Bronchial epithelial cell (primary cell): Measurements from ENCODE around the gene ALG6. TPM values are rescaled to one million over a fixed set of nuclear protein-coding genes. Genes with fewer than 3 reads are reported as not detected.
A peak's percentile ranks its signal among the peaks of the same experiment; 100 is the strongest.

Experiments
- DNase-seq: peaks from one replicate; pipeline ENCODE4 v3.0.0-alpha.2; 2010; ENCODE audit warnings: low read depth
- FAIRE-seq: peaks from 2 replicates; lab custom pipeline; 2011; peaks lifted over from hg19 to GRCh38; lab: Jason Lieb, UNC
- H3K27me3 ChIP-seq: 2 replicates; pipeline ENCODE4 v1.5.1; 2011; ENCODE audit warnings: low read length; ENCODE audit not compliant: control insufficient read depth, insufficient read depth
- H3K36me3 ChIP-seq: 2 replicates; pipeline ENCODE4 v1.5.1; 2011; ENCODE audit warnings: low read length; ENCODE audit not compliant: control insufficient read depth, insufficient read depth
- H3K4me3 ChIP-seq: 2 replicates; pipeline ENCODE4 v1.5.1; 2011; ENCODE audit warnings: mild to moderate bottlenecking, low read depth, low read length, control low read depth
- CTCF ChIP-seq: IDR thresholded peaks from 2 replicates; pipeline ENCODE4 v1.5.1; 2011; ENCODE audit warnings: mild to moderate bottlenecking, moderate library complexity, low read length, control low read depth, inconsistent platforms; ENCODE audit not compliant: insufficient read depth, severe bottlenecking
- total RNA-seq: library from RNA; depleted of rRNA; stranded (reverse); fragments of >200 nt; gene quantifications from 2 replicates; pipeline ENCODE4 v1.2.1, GENCODE V29; 2014

ALG6 gene
- total RNA-seq = 9.2 and 12.7 TPM in 2 replicates

- DNase-seq (peak; percentile 75), FAIRE-seq (no peak)
- peak; percentile 14 for TF ChIP-seq CTCF
- Histone ChIP-seq H3K4me3 (peak within 1 kb of the TSS; percentile 82), H3K27me3 (no peaks in the 10 kb centered on the region), H3K36me3 (peaks cover 2% of the 10 kb centered on the region)
Observed at GRCh38 chr1:63367215-63368103, at the start of gene ALG6. Gene ALG6, plus strand, starts transcription at chr1:63367627. Its CDS starts 3,351 bp downstream, at chr1:63370978.

- FAIRE-seq (no peak), DNase-seq (no peak)
- Histone ChIP-seq H3K27me3 (peaks cover 48% of the 10 kb centered on the region), H3K4me3 (no peak overlapping the region), H3K36me3 (no peaks in the 10 kb centered on the region)
- no peak for TF ChIP-seq CTCF
Observed at GRCh38 chr1:63317817-63318152, 49.6 kb upstream of the ALG6 start.

GRCh38 chr1:63318201-63318979 is 49.0 kb upstream of the ALG6 start:
- no peak for FAIRE-seq
- Histone ChIP-seq H3K4me3 (no peak overlapping the region), H3K36me3 (no peaks in the 10 kb centered on the region), H3K27me3 (peaks cover 52% of the 10 kb centered on the region)
- DNase-seq = no peak
- no peak for TF ChIP-seq CTCF

GRCh38 chr1:63319046-63320021 is 48.1 kb upstream of the ALG6 start:
- Histone ChIP-seq H3K27me3 (peaks cover 55% of the 10 kb centered on the region), H3K36me3 (no peaks in the 10 kb centered on the region), H3K4me3 (no peak overlapping the region)
- no peak for FAIRE-seq
- TF ChIP-seq CTCF = no peak
- DNase-seq = no peak

- peaks cover 58% of the 10 kb centered on the region for H3K27me3 ChIP-seq
- TF ChIP-seq CTCF = no peak
- FAIRE-seq (no peak), DNase-seq (no peak)
- H3K36me3 ChIP-seq = no peaks in the 10 kb centered on the region
- no peak overlapping the region for H3K4me3 ChIP-seq
Observed at GRCh38 chr1:63320022-63320721, 47.3 kb upstream of the ALG6 start.
